Neural cell (in vitro differentiated cells): ENCODE data around the gene NTRK2.

Source experiments
- CTCF ChIP-seq: fragments of 450-650 bp; IDR thresholded peaks from 2 replicates; pipeline ENCODE4 v1.5.1; 2014; ENCODE audit warnings: antibody characterized with exemption, mild to moderate bottlenecking, moderate library complexity; ENCODE audit not compliant: poor library complexity, severe bottlenecking
- EZH2 ChIP-seq: fragments of 200-600, 300-800 bp; shearing (Covaris generic), sonication (generic); IDR thresholded peaks from 2 replicates; pipeline ENCODE4 v1.6.1; 2014; ENCODE audit warnings: antibody characterized with exemption, low read length, borderline replicate concordance, mild to moderate bottlenecking; ENCODE audit not compliant: insufficient read depth, poor library complexity, severe bottlenecking
- POLR2AphosphoS5 ChIP-seq: IDR thresholded peaks from 2 replicates; pipeline ENCODE4 v1.6.1; 2012
- RAD21 ChIP-seq: fragments of 450-650 bp; conservative IDR thresholded peaks from 2 replicates; pipeline ENCODE4 v1.6.1; 2014; ENCODE audit warnings: antibody characterized with exemption, mild to moderate bottlenecking, moderate library complexity
- TF ChIP-seq, protein P1 (sequence below): IDR thresholded peaks from 2 replicates; pipeline ENCODE4 v1.6.1; 2012; ENCODE audit warnings: borderline replicate concordance

GRCh38 chr9:84929068-84929467, 259.5 kb downstream of the NTRK2 start:
- TF ChIP-seq CTCF (no peak), EZH2 (no peak), POLR2AphosphoS5 (no peak), RAD21 (no peak)
- TF ChIP-seq, protein P1, sequence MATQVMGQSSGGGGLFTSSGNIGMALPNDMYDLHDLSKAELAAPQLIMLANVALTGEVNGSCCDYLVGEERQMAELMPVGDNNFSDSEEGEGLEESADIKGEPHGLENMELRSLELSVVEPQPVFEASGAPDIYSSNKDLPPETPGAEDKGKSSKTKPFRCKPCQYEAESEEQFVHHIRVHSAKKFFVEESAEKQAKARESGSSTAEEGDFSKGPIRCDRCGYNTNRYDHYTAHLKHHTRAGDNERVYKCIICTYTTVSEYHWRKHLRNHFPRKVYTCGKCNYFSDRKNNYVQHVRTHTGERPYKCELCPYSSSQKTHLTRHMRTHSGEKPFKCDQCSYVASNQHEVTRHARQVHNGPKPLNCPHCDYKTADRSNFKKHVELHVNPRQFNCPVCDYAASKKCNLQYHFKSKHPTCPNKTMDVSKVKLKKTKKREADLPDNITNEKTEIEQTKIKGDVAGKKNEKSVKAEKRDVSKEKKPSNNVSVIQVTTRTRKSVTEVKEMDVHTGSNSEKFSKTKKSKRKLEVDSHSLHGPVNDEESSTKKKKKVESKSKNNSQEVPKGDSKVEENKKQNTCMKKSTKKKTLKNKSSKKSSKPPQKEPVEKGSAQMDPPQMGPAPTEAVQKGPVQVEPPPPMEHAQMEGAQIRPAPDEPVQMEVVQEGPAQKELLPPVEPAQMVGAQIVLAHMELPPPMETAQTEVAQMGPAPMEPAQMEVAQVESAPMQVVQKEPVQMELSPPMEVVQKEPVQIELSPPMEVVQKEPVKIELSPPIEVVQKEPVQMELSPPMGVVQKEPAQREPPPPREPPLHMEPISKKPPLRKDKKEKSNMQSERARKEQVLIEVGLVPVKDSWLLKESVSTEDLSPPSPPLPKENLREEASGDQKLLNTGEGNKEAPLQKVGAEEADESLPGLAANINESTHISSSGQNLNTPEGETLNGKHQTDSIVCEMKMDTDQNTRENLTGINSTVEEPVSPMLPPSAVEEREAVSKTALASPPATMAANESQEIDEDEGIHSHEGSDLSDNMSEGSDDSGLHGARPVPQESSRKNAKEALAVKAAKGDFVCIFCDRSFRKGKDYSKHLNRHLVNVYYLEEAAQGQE: no peak
